H1 (cell line): ENCODE measurements around the gene UBE2F. TPM values are rescaled to one million over a fixed set of nuclear protein-coding genes. Genes with fewer than 3 reads are reported as not detected.

Source experiments
- CTCF ChIA-PET: fragments of 300-600 bp; sonication (Branson Sonifier 250); formaldehyde crosslinking; loops from one replicate; lab custom pipeline; 2021; ENCODE audit not compliant: partially characterized antibody; lab: Charles Lee
- POLR2A ChIA-PET: fragments of 300-600 bp; sonication (Branson Sonifier 250); formaldehyde crosslinking; loops from one replicate; lab custom pipeline; 2021; ENCODE audit warnings: inconsistent platforms; ENCODE audit not compliant: partially characterized antibody; lab: Charles Lee
- DNase-seq, 2 experiments: peaks; one replicate each; pipeline versions ENCODE4 v3.0.0 to v3.0.0-alpha.2; 2010 to 2022; ENCODE audit warnings: low spot score in 2 of 2, low read depth in 1 of 2, mixed read lengths in 1 of 2
- FAIRE-seq: peaks from 2 replicates; lab custom pipeline; 2011; peaks lifted over from hg19 to GRCh38; lab: Jason Lieb, UNC
- H2AFZ ChIP-seq: 2 replicates; pipeline ENCODE4 v1.8.1; 2012; ENCODE audit warnings: low read length, inconsistent platforms
- H2AK5ac ChIP-seq: 2 replicates; pipeline ENCODE4 v1.6.1; 2013; ENCODE audit warnings: low read depth, low read length
- H2BK120ac ChIP-seq: replicated peaks from 2 replicates; pipeline ENCODE3; 2013; ENCODE audit warnings: low read depth, low read length, inconsistent platforms
- H2BK12ac ChIP-seq: 2 replicates; pipeline ENCODE4 v1.6.1; 2013; ENCODE audit warnings: low read depth, low read length
- H2BK15ac ChIP-seq: 2 replicates; pipeline ENCODE4 v1.6.1; 2013; ENCODE audit warnings: low read length
- H2BK20ac ChIP-seq: 2 replicates; pipeline ENCODE4 v1.6.1; 2013; ENCODE audit warnings: low read length
- H2BK5ac ChIP-seq: 2 replicates; pipeline ENCODE4 v1.6.1; 2013; ENCODE audit warnings: low read depth, low read length
- H3K14ac ChIP-seq: 2 replicates; pipeline ENCODE4 v1.6.1; 2013; ENCODE audit warnings: inconsistent platforms; ENCODE audit not compliant: insufficient read length
- H3K18ac ChIP-seq: 2 replicates; pipeline ENCODE4 v1.6.1; 2013; ENCODE audit warnings: low read length; ENCODE audit errors: extremely low read depth
- H3K23ac ChIP-seq: 2 replicates; pipeline ENCODE4 v1.6.1; 2013; ENCODE audit warnings: inconsistent platforms; ENCODE audit not compliant: insufficient read length
- H3K23me2 ChIP-seq: 2 replicates; pipeline ENCODE4 v1.6.1; 2013; ENCODE audit warnings: low read depth, low read length
- H3K27ac ChIP-seq: 2 replicates; pipeline ENCODE4 v1.6.1; 2011; ENCODE audit warnings: low read depth, low read length, inconsistent platforms
- H3K27me3 ChIP-seq, 4 experiments: replicated peaks in 1 of 4; 1 replicate in 1 of 4; 2 replicates in 3 of 4; pipeline versions ENCODE4 v1.6.1 to v1.8.1; 2011 to 2013; ENCODE audit warnings: low read length in 3 of 4, mild to moderate bottlenecking in 3 of 4, inconsistent platforms in 2 of 4, mixed read lengths in 2 of 4, moderate library complexity in 1 of 4; ENCODE audit not compliant: control insufficient read depth in 3 of 4, insufficient read depth in 3 of 4; ENCODE audit errors: extremely low read depth in 1 of 4
- H3K36me3 ChIP-seq, 4 experiments: 2 replicates each; pipeline versions ENCODE4 v1.6.1 to v1.8.1; 2011 to 2013; ENCODE audit warnings: mild to moderate bottlenecking in 4 of 4, low read length in 3 of 4, moderate library complexity in 2 of 4, control low read depth in 1 of 4, inconsistent platforms in 1 of 4; ENCODE audit not compliant: insufficient read depth in 4 of 4, control insufficient read depth in 2 of 4
- H3K4ac ChIP-seq: replicated peaks from 2 replicates; pipeline ENCODE3; 2013; ENCODE audit warnings: low read length, low read depth, mixed read lengths, inconsistent platforms; ENCODE audit not compliant: insufficient read length
- H3K4me1 ChIP-seq, 4 experiments: replicated peaks in 1 of 4; 1 replicate in 1 of 4; 2 replicates in 3 of 4; pipeline versions ENCODE4 v1.6.1 to v1.8.1; 2011 to 2013; ENCODE audit warnings: low read length in 3 of 4, inconsistent platforms in 2 of 4, mixed read lengths in 1 of 4; ENCODE audit not compliant: insufficient read depth in 4 of 4, control insufficient read depth in 3 of 4
- H3K4me2 ChIP-seq, 2 experiments: 2 replicates each; pipeline versions ENCODE4 v1.6.1 to v1.8.1; 2011 to 2013; ENCODE audit warnings: low read depth in 2 of 2, low read length in 2 of 2, control low read depth in 1 of 2, inconsistent platforms in 1 of 2, mild to moderate bottlenecking in 1 of 2; ENCODE audit not compliant: insufficient read depth in 1 of 2
- H3K4me3 ChIP-seq, 4 experiments: fragments of 200-600, 300-600 bp in 1 of 4; sonication (generic), shearing (Covaris generic), sonication (Bioruptor Twin) in 1 of 4; 2 replicates each; pipeline versions ENCODE4 v1.5.1 to v1.8.1; 2011 to 2016; ENCODE audit warnings: low read length in 4 of 4, low read depth in 3 of 4, control low read depth in 2 of 4, inconsistent platforms in 2 of 4, mild to moderate bottlenecking in 2 of 4, mixed read lengths in 1 of 4, moderate library complexity in 1 of 4; ENCODE audit not compliant: insufficient read depth in 2 of 4; ENCODE audit errors: extremely low read depth in 1 of 4
- H3K56ac ChIP-seq: replicated peaks from 2 replicates; pipeline ENCODE3; 2013; ENCODE audit warnings: low read depth, mild to moderate bottlenecking, mixed read lengths, low read length, inconsistent platforms; ENCODE audit not compliant: insufficient read length
- H3K79me1 ChIP-seq: 2 replicates; pipeline ENCODE4 v1.6.1; 2013; ENCODE audit warnings: low read depth, low read length, control low read depth
- H3K79me2 ChIP-seq, 2 experiments: 2 replicates each; pipeline versions ENCODE4 v1.6.1 to v1.8.1; 2012 to 2013; ENCODE audit warnings: low read length in 2 of 2, mild to moderate bottlenecking in 2 of 2, inconsistent platforms in 1 of 2; ENCODE audit not compliant: insufficient read depth in 2 of 2, control insufficient read depth in 1 of 2
- H3K9ac ChIP-seq, 4 experiments: replicated peaks in 1 of 4; 1 replicate in 1 of 4; 2 replicates in 3 of 4; pipeline versions ENCODE4 v1.6.1 to v1.8.1; 2011 to 2013; ENCODE audit warnings: low read depth in 3 of 4, low read length in 3 of 4, control low read depth in 2 of 4, mild to moderate bottlenecking in 2 of 4, moderate library complexity in 2 of 4, inconsistent platforms in 1 of 4; ENCODE audit errors: extremely low read depth in 1 of 4
- H3K9me3 ChIP-seq, 2 experiments: 2 replicates each; pipeline versions ENCODE4 v1.6.1 to v1.8.1; 2012 to 2013; ENCODE audit warnings: mild to moderate bottlenecking in 2 of 2, moderate library complexity in 2 of 2, control low read depth in 1 of 2, inconsistent platforms in 1 of 2, low read depth in 1 of 2, low read length in 1 of 2, mixed read lengths in 1 of 2; ENCODE audit not compliant: insufficient read depth in 2 of 2
- H4K20me1 ChIP-seq, 2 experiments: replicated peaks in 1 of 2; 2 replicates each; pipeline versions ENCODE3 to v1.8.1; 2011 to 2013; ENCODE audit warnings: inconsistent platforms in 2 of 2, low read length in 2 of 2, mild to moderate bottlenecking in 1 of 2; ENCODE audit not compliant: insufficient read depth in 2 of 2, control insufficient read depth in 1 of 2
- H4K5ac ChIP-seq: 2 replicates; pipeline ENCODE4 v1.6.1; 2013; ENCODE audit warnings: low read length, low read depth, mixed read lengths, inconsistent platforms; ENCODE audit not compliant: insufficient read length
- H4K8ac ChIP-seq: 2 replicates; pipeline ENCODE4 v1.8.0; 2013; ENCODE audit warnings: mild to moderate bottlenecking, moderate library complexity, low read length, inconsistent platforms; ENCODE audit not compliant: insufficient read depth; ENCODE audit errors: extremely low read depth
- H4K91ac ChIP-seq: replicated peaks from 2 replicates; pipeline ENCODE3; 2013; ENCODE audit warnings: low read length, mixed read lengths, inconsistent platforms; ENCODE audit not compliant: insufficient read length
- ATF2 ChIP-seq: IDR thresholded peaks from 2 replicates; pipeline ENCODE4 v1.6.1; 2012; ENCODE audit warnings: low read length, inconsistent platforms
- HDAC6 ChIP-seq: IDR thresholded peaks from one replicate; pipeline ENCODE4 v1.7.1; 2012; ENCODE audit warnings: low read depth, mild to moderate bottlenecking, inconsistent platforms, low read length, moderate library complexity
- WGBS, 2 experiments: shearing (Covaris generic) in 1 of 2; methylation state at CpG; one replicate each; pipeline versions ENCODE4 v1.1.6 to v1.1.7; 2013 to 2015; ENCODE audit warnings: low lambda C conversion rate in 2 of 2, mixed read lengths in 2 of 2, inconsistent platforms in 1 of 2, low coverage in 1 of 2, missing lambda C conversion rate in 1 of 2; ENCODE audit not compliant: insufficient replicate concordance in 2 of 2, insufficient coverage in 1 of 2, insufficient read length in 1 of 2; ENCODE audit errors: extremely low coverage in 1 of 2, missing lambda C conversion rate in 1 of 2; 5-methylcytosine and 5-hydroxymethylcytosine counted together
- polyA plus RNA-seq, 7 experiments: library from polyadenylated mRNA; depleted of rRNA in 3 of 7; stranded (reverse) in 5 of 7; unstranded in 2 of 7; fragments of >200 nt in 5 of 7; fragments of 200-250 nt in 2 of 7; gene quantifications; 1 replicate in 5 of 7; 2 replicates in 1 of 7; 4 replicates in 1 of 7; pipeline versions ENCODE4 v1.2.1 to v1.2.3, GENCODE V29; 2011 to 2013; ENCODE audit warnings: missing spikeins in 2 of 7, mixed read lengths in 2 of 7
- total RNA-seq: library from RNA; stranded (reverse); fragmentation: NEBNext Ultra II Directional; extraction: Animal tissue kit (Norgen Biotek cat#: 25700); gene quantifications from 2 replicates; pipeline ENCODE4 v1.2.1, GENCODE V29; 2021

The UBE2F gene
- total and polyA plus RNA-seq, 2 of the 8 experiments (the other 6 are each of a cell fraction or from before 2014, with no cell fraction given), result 43.3 to 59.8 TPM

- Histone ChIP-seq H3K23ac (no peak overlapping the region), H3K4ac (peak overlapping the region; percentile 63), H3K9ac (peak overlapping the region in 3 of 4 experiments; percentile 52 to 64 (median 62); a peak in 5 of 7 replicates), H3K36me3 (no peaks in the 10 kb centered on the region), H2AK5ac (no peak overlapping the region), H4K5ac (peak overlapping the region; percentile 53), H3K14ac (no peak overlapping the region), H3K23me2 (peaks cover 12% of the 10 kb centered on the region; the same call in 1 of the 2 replicates), H2BK15ac (0 out of 2 replicates have a peak overlapping the region, but pooled peaks have one; percentile 46), H3K4me3 (peak overlapping the region; percentile 70 to 79 (median 77)), H3K79me2 (peaks cover 10 to 40% of the 10 kb centered on the region in 2 experiments; a peak in 3 of 4 replicates), H3K27me3 (no peaks in the 10 kb centered on the region), H3K18ac (peak overlapping the region; percentile 90), H2BK12ac (no peak overlapping the region), H2BK5ac (peak overlapping the region; percentile 75; the same call in 1 of the 2 replicates), H4K20me1 (peaks cover 10 to 18% of the 10 kb centered on the region in 2 experiments), H2BK20ac (no peak overlapping the region), H3K4me1 (peaks cover 0 to 15% (median 5%) of the 10 kb centered on the region in 4 experiments; a peak in 5 of 7 replicates), H3K79me1 (peaks cover 20% of the 10 kb centered on the region), H2BK120ac (no peak overlapping the region), H3K56ac (peak overlapping the region; percentile 62), H3K9me3 (no peaks in the 10 kb centered on the region), H4K91ac (no peak overlapping the region), H4K8ac (peak overlapping the region; percentile 92), H3K4me2 (peak overlapping the region; percentile 56 to 84), H2AFZ (peak overlapping the region; percentile 12; the same call in 1 of the 2 replicates), H3K27ac (no peak overlapping the region)
- CTCF ChIA-PET, result no interaction called here
- no peak for FAIRE-seq
- DNase-seq, result no peak
- WGBS, 2 experiments, result 29% methylated on average over 15 of the region's 15 CpGs; no CpG with 5 or more reads in 1 of the 2 experiments
- TF ChIP-seq ATF2 (no peak), HDAC6 (no peak)
- POLR2A ChIA-PET, result no interaction called here
Measured at GRCh38 chr2:237966250-237966564, 607 bp upstream of the UBE2F start.
